Stimulated activated CD8-positive, alpha-beta memory T cell treated with anti-CD3 and anti-CD28 coated beads, Interleukin-4, amount 100 ng/mL, for 24 hours (primary cell): ENCODE results near the gene PAX5.

Experiments used
- DNase-seq: peaks from one replicate; pipeline ENCODE4 v3.0.0-alpha.2; 2020; ENCODE audit warnings: low read depth

PAX5 gene

GRCh38 chr9:37037503-37038301 lies 3.6 kb upstream of the PAX5 start:
- DNase-seq = no peak

- no peak for DNase-seq
Measured at GRCh38 chr9:37036776-37037502, 2.9 kb upstream of the PAX5 start.

GRCh38 chr9:37036371-37036775 lies 2.3 kb upstream of the PAX5 start:
- DNase-seq = no peak

- DNase-seq = no peak
Measured at GRCh38 chr9:37035648-37036370, 1.7 kb upstream of the PAX5 start.

GRCh38 chr9:37034938-37035647 lies 1.0 kb upstream of the PAX5 start:
- no peak for DNase-seq

- DNase-seq = no peak
Measured at GRCh38 chr9:37034305-37034937, 353 bp upstream of the PAX5 start.

GRCh38 chr9:37033141-37033540 lies 927 bp downstream of the PAX5 start:
- no peak for DNase-seq

- DNase-seq = no peak
Measured at GRCh38 chr9:37032713-37033112, 1.4 kb downstream of the PAX5 start.

- no peak for DNase-seq
Measured at GRCh38 chr9:37031902-37032301, 2.2 kb downstream of the PAX5 start.

GRCh38 chr9:37031081-37031480 lies 3.0 kb downstream of the PAX5 start:
- DNase-seq = no peak

- no peak for DNase-seq
Measured at GRCh38 chr9:37030611-37030939, 3.5 kb downstream of the PAX5 start.

- no peak for DNase-seq
Measured at GRCh38 chr9:37029776-37030610, 4.1 kb downstream of the PAX5 start.

- no peak for DNase-seq
Measured at GRCh38 chr9:37029304-37029775, 4.7 kb downstream of the PAX5 start.

- no peak for DNase-seq
Measured at GRCh38 chr9:37028420-37029031, 5.5 kb downstream of the PAX5 start.

- DNase-seq = peak; percentile 82
Measured at GRCh38 chr9:37027582-37028419, 6.3 kb downstream of the PAX5 start.

GRCh38 chr9:37026931-37027581 lies 7.0 kb downstream of the PAX5 start:
- DNase-seq = no peak

- DNase-seq = no peak
Measured at GRCh38 chr9:37026113-37026930, 7.7 kb downstream of the PAX5 start.

- DNase-seq = no peak
Measured at GRCh38 chr9:37025823-37026112, 8.3 kb downstream of the PAX5 start.
